NCI-H2107 treated with DMSO at 0.1 percent for 48 hours (cell line): ENCODE data around the gene ZNF473.

Experiments
- DNase-seq: peaks from one replicate; lab custom pipeline; 2025; ENCODE audit not compliant: unreplicated experiment; lab: John Stamatoyannopoulos, UW

Gene ZNF473

DNA sequence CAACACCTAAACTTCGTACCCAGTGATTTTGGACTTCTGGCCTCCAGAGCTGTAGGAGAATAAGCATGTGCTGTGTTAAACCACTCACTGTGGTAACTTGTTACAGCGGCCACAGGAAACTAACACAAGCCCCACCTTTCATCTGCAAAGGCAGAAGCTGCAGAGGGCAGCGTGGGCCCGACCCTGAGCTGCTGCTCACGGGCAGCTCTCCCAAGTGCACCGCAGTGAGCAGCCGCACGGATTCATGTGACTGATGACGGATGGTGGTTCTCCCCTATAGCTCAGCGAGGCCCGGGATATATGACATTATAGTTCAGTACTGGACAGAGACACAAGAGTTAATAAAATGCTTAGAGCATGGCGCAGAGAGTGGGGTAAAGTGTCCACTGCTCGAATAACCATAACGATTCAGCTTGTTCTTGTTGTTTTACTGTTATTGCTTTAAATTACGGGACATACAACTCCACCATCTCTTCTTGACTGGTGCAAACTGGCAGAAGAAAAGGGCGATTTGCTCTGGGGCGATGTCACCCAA is 22.5 kb upstream of the ZNF473 start:
- no peak for DNase-seq

DNA sequence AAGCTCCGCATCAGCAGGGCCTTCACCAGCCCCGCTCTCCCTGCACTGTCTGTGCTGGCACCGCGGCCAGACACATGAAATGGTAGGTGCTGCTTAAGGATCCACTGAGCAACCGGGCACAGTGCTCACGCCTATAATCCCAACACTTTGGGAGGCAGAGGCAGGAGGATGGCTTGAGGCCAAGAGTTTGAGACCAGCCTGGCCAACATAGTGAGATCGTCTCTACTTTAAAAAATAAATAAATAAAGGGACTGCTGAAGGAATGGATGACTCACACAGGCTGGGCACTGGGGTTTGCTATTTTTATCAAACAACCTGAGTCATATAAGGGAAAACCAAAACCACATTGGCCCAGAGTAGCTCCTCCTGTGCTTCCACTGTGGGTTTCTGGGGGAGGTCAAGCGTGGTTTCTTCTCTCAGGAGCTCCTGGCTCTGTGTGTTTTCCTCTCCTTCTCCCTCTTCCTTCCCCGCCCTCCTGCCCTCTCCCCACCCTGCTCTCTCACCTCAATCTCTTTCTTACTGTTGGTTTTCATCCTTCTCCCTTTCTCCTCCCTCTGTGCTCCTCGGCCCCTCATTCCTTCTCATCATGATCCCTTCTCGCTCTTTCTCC is 21.9 kb upstream of the ZNF473 start:
- DNase-seq, result no peak

DNA sequence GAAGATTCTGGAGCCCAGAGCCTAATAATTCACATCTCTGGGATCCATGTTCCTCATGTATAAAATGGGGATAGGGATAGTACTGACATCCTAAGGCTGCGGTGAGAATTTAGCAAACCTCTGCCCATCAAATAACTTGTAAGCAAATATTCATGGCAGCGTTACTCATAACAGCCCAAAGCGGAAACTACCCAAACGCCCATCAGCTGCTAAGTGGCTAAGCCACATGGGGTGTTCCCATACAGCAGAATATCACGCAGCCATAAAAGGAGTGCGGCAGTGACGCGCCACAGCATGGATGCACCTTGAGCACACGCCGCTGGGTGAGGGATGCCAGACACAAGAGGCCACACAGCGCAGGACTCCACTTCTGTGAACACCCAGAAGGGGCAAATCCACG is 20.4 kb upstream of the ZNF473 start:
- no peak for DNase-seq

DNA sequence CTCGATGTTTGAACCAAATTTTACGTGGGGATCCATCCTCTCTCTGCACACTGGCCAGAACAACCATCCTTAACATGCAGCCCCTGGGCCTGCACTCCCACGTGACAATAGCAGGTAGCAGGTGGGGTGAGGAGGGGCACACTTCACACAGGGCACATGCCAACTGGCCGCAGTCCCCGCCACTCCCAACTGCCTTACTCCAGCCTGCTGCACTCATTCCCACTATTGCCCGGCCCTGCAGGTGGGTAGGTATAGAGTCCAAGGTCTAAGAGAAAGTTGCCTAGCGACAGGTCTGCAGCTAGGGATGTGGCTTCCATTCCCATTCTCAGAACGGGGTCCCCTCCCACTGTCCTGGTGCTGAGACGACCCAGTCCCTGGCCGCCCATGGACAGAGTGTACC is 18.6 kb upstream of the ZNF473 start:
- no peak for DNase-seq

DNA sequence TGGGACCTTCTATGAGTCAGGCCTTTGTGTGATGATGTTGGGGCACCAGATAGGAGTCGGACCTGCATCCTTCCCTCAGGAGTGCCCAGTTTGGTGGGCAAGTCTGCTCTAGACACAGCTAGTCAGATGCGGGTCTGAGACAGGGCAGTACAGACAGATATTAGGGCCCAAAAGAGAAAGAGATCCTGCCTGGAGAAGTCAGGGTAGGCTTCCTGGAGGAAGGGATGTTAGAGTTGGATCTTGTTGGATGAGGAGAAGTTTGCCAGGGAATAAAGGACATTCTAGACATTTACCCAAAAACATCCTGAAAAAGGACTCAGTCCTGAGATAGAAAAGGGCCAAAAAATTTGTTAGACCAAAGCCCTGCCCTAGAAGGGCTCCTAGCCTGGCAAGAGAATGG is 17.9 kb upstream of the ZNF473 start:
- no peak for DNase-seq

DNA sequence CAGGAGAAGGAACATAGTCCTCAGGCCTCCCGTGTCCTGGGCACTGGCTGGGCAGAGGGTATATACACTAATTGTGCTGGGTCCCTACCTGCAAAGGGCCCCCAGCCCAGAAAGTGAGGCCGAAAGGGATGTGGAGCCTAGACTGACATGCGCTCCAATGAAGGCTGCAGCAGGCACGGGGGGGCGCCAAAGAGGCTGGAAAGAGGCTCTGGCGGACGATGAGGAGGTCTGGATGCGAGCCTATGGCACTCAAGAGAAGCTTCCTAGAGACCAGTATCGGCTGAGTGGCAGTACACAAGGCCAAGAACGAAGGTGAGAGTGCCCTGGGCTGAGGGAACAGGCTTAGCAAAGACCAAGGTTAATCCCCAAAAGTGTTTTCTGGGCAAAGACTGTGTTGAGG is 17.3 kb upstream of the ZNF473 start:
- no peak for DNase-seq

DNA sequence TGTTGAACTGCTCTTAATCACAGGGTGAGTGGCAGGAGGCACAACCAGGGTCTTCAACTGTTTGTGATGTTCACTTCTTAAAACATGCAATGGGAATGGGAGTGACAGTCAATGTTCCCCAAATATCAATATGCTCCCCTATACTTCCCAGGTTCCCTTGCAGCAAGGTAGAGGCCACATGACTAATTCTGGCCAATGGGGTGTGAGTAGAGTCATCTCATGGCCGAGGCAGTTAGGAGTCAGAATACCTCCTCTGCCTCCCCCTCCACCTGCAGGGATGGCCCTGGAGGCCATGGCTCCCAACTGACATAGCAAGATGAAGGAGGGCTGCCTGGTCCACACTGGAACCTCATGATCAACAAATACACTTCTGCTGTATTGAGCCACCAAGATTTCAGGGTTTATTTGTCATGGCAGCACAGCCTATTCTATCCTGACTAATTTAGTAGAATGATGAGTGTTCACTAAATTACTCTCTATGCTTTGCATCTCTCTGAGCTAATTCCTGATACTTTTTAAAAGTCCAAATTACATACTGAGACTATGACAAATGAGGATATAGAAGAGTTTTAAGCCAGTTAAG is 9.5 kb upstream of the ZNF473 start:
- DNase-seq, result no peak

DNA sequence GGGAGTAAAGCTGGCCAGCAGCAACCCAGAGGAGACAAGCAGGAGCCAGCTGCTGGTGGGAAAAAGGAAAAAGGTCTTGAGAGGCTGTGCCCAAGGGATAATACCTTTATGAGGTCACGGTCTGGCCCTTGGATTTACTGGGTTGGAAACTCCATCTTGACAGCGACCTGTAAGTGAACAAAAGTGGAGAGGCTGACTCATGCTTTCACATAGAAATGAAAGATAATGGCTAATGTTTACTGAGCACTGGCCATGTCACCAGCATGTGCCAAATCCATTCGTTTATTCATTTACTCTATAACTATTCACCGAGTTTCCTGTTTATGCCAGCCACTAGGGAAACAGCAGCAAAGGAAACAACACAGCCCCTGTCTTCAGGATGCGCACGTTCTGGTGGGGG is 5.3 kb upstream of the ZNF473 start:
- no peak for DNase-seq

- DNase-seq, result no peak
Measured at GRCh38 chr19:50022823-50023222, 3.0 kb upstream of the ZNF473 start.

DNA sequence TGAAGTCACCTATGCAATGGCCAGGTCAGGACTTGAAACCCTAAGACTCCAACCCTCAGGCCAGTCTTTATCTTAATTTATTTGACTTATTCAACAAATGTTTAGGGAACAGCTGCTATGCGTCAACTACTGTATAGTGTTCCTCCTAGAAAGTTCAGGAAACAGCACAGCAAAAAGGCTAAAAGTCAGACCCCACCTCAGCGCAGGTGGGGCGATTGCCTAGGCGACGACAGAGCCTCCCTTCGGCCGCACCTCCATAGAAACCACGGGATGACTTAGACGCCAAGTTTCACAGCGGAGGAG is 1.1 kb upstream of the ZNF473 start:
- DNase-seq, result no peak

DNA sequence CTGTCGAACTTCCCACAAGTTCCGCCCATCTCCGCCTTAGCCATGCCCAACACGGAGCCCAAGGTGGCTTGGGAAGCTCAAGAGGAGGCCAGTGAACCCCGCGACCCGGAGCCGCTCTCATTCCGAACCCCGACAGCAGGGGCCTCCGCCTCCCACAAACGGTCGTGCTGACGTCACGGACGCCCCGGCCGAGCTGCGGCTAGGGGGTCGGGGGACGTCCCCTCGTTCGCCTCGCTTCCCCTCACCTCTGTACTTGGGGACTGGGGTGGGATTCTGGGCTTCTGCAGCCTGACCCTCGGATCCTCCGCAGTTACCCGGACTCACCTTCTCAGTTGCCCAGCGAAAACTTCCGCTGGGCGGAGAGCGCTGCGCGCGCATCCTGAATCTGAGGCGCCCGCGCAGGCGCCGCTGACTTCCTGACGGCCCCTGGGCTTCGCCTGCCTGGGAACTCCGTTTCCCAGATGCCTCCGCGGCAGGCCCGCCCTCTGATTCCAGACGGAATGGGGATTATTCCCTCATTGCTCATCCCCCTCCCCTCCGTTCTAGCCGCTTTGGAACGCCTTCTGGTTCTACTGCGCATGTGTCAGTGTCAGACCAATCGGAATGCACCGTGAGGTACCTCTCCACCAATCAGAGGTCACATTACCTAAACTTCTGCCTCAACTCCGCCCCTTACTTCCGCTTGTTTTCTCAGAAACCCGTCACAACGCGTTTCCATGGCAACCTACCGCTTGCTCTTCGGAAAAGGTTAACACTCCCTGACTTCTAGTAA is 597 bp upstream of the ZNF473 start, which contains the start of gene VRK3:
TSS of gene VRK3 (minus strand) at position 351 of the 772 bp plus-strand sequence. CDS start 9,210 bp downstream, outside the sequence.
- DNase-seq, result peak; percentile 100

- DNase-seq, result no peak
Measured at GRCh38 chr19:50026550-50026906, 723 bp downstream of the ZNF473 start.

DNA sequence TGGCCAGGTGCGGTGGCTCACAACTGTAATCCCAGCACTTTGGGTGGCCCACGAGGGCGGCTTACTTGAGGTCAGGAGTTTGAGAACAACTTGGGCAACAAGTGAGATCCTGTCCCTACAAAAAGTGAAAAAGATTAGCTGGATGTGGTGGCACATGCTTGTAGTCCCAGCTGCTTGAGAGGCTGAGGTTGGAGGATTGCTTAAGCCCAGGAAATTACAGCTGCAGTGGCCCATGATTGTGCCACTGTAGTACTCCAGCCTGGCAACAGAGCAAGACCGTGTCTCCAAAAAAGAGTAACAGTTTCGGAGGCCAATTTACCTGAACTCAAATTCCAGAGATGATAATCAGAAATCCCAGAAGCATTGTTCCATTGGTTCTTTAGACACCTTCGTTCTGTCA is 4.4 kb downstream of the ZNF473 start:
- no peak for DNase-seq

DNA sequence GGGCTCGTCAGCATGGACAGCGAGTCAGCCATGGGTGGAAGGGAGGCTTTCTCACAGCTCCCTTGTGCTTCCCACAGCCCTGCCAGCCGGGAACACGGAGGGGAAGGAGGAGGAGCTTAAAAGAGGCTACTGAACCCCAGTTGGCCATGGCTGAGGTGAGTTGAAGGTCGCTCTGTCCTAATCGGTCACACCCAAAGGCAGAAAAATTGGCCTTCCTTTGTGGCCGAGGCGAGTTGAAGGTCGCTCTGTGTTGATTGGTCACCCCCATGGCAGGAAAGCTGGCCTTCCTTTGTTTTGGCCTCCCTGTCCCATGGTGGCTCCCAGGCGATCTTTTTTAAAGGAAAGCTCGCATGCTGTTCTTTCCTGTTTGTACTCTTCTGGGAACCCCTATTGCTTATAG is 5.1 kb downstream of the ZNF473 start:
- DNase-seq, result no peak

DNA sequence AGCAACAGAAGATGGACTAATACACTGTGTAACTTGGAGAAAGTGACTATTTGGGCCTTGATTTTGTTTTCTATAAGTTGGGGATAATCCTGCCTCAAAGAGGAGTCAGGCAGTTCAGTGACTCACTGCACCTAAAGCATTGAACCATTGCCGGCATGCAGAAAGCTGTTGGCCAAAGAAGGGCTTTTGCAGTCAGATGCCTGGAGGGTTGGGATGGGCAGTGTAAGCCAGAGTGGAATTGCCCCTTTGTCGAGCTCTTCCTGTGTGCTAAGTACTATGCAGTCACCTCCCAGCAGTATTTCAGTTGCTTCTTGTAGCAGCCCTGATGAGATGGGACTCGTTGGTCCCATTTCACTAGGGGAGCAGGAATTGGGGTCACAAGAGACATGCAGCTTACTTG is 11.1 kb downstream of the ZNF473 start:
- DNase-seq, result no peak

- DNase-seq, result no peak
Measured at GRCh38 chr19:50039968-50040367, 14.2 kb downstream of the ZNF473 start.

- DNase-seq, result no peak
Measured at GRCh38 chr19:50040967-50041366, 15.2 kb downstream of the ZNF473 start.

DNA sequence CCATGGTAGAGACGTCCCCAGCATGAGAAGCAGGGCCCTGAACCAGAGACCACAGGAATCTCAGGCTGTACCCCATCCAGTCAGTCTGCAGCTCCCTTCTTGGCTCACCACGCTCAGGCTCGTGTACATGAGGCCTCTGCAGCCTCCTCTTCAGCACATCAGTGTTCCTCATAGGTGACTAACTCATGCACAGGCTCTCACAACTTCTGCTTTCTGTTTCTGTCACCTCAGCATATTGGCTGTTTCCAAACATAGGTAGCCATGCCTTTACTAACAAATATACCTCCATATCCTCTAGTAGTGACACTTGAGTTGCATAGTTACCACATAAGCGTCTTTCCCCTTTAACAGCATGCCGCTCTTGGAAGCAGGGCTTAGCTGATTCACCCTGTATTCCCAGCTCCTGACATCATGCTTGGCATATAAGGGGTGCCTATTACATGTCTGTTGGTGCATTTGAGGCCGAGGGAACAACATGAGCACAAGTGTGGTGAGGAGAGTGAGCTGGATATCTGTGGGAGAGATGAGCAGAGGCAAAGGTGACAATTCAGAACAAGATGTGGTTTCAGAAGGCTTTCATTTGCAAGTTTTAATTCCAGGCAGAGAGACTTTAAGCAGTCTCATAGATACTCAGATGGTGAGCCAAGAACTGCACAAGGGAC is 16.7 kb downstream of the ZNF473 start:
- DNase-seq, result no peak

GRCh38 chr19:50043967-50044366 is 18.2 kb downstream of the ZNF473 start:
- no peak for DNase-seq

DNA sequence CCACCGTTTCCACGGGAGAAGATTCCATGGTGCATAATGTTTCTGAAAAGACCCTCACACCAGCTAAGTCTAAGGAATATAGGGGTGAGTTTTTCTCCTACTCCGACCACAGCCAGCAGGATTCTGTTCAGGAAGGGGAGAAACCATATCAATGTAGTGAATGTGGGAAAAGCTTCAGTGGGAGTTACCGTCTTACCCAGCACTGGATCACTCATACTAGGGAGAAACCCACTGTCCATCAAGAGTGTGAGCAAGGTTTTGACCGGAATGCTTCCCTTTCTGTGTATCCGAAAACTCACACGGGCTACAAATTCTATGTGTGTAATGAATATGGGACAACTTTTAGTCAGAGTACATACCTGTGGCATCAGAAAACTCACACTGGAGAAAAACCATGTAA is 19.1 kb downstream of the ZNF473 start:
- no peak for DNase-seq

GRCh38 chr19:50046649-50047503 is 21.1 kb downstream of the ZNF473 start:
- no peak for DNase-seq
